ENCODE measurements around the gene HOXC6.
"Not testable (repeated sequence)": the region's sequence is repeated elsewhere in the genome, so short reads cannot be mapped to it uniquely, and the experiment has no call there.

HOXC6 gene

GRCh38 chr12:54031480-54031879, 3.2 kb downstream of the HOXC6 start:
- DNase-seq, result no peak

GRCh38 chr12:54032086-54032619, 3.9 kb downstream of the HOXC6 start:
- no peak for DNase-seq

- DNase-seq, result peak; percentile 62
Observed at GRCh38 chr12:54032627-54033100, 4.4 kb downstream of the HOXC6 start, which contains the start of gene HOXC5. Gene HOXC5 (plus strand): TSS chr12:54033050. CDS start chr12:54033123, 73 bp downstream.

GRCh38 chr12:54033106-54033979, 5.1 kb downstream of the HOXC6 start:
- DNase-seq, result no peak

GRCh38 chr12:54033980-54034784, 5.9 kb downstream of the HOXC6 start:
- no peak for DNase-seq

GRCh38 chr12:54034785-54035310, 6.6 kb downstream of the HOXC6 start:
- DNase-seq, result no peak

GRCh38 chr12:54035568-54036264, 7.5 kb downstream of the HOXC6 start:
- DNase-seq, result no peak

GRCh38 chr12:54036620-54037359, 8.6 kb downstream of the HOXC6 start:
- no peak for DNase-seq

- DNase-seq, result no peak
Observed at GRCh38 chr12:54037360-54038283, 9.4 kb downstream of the HOXC6 start.

- no peak for DNase-seq
Observed at GRCh38 chr12:54038284-54038870, 10.1 kb downstream of the HOXC6 start.

- DNase-seq, result no peak
Observed at GRCh38 chr12:54038871-54039414, 10.7 kb downstream of the HOXC6 start.

GRCh38 chr12:54039417-54040147, 11.3 kb downstream of the HOXC6 start:
- no peak for DNase-seq

- DNase-seq, result no peak
Observed at GRCh38 chr12:54040148-54040494, 11.9 kb downstream of the HOXC6 start.

GRCh38 chr12:54040648-54041047, 12.4 kb downstream of the HOXC6 start:
- no peak for DNase-seq

GRCh38 chr12:54041097-54041690, 13.0 kb downstream of the HOXC6 start:
- no peak for DNase-seq

- DNase-seq, result not testable (repeated sequence)
Observed at GRCh38 chr12:54042033-54042432, 13.8 kb downstream of the HOXC6 start.

- no peak for DNase-seq
Observed at GRCh38 chr12:54042970-54043853, 15.0 kb downstream of the HOXC6 start.

All from activated CD4-positive, CD25-positive, alpha-beta regulatory T cell treated with anti-CD3 and anti-CD28 coated beads, Interleukin-2, amount 50 U/mL, for 72 hours (primary cell).